EL (cell line): ENCODE measurements around the gene NAV2.
"Not testable (repeated sequence)": the region's sequence is repeated elsewhere in the genome, so short reads cannot be mapped to it uniquely, and the experiment has no call there.

Experiments used
- DNase-seq: peaks from one replicate; pipeline ENCODE4 v3.0.0-alpha.2; 2016

Gene NAV2

DNA sequence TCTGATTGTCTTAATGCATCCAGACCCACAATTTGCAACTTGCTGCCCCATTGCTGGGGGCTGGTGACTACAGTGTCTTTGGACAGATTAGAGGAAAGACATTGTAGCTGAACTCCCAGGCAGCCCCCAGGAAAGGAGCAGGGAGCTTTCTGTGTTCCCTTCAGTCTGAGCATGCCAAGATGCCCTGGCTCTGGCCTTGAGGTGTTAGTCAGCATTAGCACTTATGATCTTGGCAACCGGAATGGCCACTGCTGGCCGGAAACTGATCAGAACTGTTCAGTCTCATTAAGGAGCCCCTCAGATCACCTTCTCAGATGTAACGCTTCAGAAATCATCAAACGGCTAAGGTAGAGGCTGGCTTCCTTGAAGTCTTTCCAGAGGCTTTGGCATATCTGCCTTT is 195.2 kb downstream of the NAV2 start:
- DNase-seq, result no peak

DNA sequence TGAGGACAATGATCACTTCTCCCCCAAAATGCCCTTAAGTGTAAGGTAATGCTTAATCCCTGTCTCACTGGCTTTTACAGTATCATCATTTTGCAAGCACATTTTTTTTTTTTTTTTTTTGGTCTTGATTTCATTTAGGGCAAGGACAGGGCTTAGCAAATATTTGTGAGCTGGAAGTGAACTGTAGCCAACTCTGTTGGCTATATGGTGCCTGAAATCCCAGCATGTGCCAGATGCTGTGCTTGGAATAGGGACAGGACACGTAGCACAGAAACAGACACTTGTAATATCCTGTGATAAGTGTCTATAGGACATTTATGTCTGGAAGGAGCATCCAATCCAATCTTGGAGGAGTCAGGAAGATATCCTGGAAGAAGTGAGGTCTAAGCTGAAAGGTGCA is 198.3 kb downstream of the NAV2 start:
- DNase-seq, result no peak

DNA sequence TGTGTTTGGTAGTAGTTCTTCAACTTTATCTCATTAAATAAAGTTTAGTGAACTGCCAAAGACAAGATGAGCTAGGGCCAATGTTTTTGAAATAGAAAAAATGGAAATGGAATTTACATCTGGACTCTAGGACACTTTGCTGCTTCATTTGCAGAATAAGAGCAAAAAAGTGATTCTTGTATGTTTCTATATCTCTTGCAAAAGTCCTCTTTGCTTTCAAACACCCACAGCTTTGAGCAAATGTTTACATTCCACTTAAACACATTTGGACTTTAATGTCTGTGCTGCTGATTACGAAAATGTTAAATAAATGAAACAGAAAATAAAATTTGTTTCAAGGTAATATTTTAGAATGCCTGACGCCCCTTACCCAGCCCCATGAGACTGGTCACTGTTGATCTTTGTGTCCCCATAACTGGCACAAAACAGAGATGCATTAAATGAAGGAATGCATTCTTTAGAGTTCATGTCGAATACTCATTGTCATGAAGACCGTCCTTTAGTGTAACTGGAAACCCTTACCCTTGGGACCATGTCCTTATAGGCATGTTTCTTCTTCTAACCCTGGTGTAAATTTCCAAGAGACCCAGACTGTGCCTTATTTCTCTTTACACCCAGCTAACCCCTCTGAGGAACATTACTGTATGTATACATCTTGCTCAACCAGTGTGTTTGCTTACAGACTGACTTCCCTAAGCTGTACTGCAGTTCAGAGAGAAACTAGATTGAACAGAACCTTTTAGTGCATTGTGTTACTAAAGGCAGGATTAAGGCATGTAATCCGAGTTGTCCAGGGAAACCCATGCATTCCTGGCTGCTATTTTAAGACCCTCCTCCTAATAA is 199.7 kb downstream of the NAV2 start:
- DNase-seq, result no peak

- DNase-seq, result no peak
These were observed 200.6 kb downstream of the NAV2 start for GRCh38 chr11:19912958-19913892.

DNA sequence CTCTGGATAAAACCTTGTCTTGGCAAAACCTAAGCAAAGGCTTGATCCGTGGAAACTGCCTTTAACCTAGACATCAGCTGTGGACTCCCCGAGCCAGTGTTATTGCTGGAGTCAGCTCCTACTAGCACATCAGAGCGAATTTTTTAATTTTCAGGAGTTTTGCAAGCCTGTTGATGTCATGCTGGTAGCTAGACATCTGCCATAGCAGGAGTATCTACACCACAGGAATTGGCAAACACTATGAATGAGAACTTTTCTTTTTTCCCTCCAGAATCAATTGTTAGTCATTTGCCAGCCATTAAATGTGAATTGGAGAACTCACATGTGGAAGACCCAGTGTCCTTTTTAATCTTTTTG is 201.2 kb downstream of the NAV2 start:
- DNase-seq, result no peak

- no peak for DNase-seq
These were observed 203.2 kb downstream of the NAV2 start for GRCh38 chr11:19915808-19916207.

- no peak for DNase-seq
These were observed 204.4 kb downstream of the NAV2 start for GRCh38 chr11:19917069-19917468.

DNA sequence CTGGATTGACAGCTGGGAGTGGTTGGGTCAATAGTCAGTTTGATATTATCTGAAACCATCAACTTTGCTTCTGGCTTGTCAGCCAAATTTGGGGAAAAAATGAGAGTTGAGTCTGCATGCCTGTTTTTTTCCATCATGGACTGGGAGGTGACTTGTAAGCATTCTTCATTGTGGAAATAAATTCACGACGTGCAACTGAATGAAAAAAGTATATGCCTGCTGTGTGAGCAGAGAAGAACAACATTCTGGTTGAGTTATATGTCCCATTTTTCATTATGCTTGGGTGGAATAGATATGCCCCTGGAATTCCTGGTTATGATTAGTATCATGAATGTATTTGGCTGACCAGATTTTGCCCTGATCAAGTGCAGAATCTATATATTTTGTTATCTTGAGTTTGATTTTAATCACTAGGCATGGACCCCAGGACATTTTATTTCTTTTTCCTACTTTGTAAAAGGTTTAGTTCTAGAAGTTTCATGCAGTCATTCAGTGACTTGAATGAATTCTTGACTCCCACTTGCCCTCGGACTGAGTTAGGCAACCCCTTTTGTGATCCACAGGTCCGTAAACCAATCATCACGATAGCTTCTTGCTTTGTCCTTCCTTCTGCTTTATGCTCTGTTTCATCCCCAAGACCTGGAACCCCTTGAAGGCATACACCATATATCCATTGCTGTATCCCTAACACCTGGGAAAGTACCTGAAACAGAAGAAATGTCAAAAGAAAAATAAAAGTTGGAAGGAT is 205.8 kb downstream of the NAV2 start:
- no peak for DNase-seq

DNA sequence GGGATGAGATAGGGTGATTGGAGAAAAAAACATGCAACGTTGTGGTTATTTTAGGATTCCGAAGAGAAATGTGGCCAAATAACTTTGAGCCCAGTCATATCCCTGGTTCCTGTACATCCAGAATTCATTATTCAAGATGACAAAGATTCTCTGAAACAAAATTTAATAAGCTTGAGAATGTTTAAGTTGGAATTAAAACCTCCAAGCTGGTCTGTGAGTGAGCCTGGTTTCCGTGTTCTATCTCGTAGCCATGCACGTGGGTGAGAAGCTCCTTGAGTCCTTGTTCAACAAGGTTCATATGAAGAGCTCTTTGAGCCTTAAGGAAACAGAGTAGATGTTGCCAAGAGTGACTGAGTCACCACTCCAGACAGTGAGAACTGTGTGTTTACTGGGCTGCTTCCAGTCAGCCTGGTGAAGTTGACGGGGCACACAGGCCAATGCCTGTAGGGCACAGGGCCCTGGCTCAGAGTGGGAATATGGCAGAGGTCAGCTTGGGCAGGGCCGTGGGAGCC is 206.5 kb downstream of the NAV2 start:
- peak; percentile 97 for DNase-seq

DNA sequence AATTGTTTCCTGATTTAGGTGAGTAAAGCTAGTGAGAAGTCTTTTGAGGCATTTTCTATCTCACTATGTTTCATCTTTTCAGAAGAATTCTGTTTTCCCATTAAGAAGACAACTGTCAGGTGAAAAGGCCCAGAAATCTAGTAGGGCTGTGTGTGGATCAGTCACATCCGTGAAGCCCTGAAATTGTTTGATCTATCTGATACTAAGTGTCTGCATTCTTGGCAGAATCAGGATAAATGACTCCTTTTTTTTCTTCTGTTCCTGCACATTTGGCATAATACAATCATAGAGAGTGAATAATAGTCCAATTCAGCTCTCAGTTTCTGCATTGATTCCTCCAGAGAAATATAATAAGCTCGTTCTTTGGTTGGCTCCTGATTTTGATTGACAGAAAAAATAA is 208.3 kb downstream of the NAV2 start:
- no peak for DNase-seq

DNA sequence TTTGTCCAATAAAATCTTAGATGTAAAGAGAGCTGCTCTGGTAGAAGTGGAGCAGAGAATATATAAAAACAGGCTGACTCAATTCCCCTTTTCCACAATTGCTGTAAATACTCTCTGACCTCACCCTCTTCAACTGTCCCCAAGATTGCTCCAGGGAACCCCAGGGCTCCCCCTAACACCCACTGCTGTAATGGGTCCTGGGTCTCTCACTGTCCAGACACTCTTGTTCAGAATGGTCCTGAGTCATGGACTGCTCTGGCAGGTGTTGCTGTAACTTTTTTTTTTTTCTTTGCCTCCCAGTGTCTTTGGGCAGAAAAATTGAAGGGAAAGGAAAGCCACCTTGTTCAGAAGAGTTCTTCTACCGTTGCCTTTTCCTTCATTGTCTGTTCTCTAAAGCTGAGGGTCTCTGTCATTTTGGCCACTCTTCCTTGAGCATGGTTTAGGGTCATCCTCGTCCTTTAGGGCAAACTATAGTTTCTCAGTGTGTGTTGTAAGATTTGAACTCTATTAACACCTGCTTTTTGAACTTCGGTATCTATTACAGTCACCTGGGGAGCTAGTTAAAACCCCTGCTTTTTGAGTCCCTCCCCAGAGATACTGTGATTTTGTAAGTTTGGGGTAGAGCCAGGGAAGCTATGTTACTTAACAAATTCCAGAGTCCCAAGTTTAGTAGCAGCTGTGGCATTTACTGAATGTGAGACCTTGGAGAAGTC is 209.5 kb downstream of the NAV2 start:
- no peak for DNase-seq

DNA sequence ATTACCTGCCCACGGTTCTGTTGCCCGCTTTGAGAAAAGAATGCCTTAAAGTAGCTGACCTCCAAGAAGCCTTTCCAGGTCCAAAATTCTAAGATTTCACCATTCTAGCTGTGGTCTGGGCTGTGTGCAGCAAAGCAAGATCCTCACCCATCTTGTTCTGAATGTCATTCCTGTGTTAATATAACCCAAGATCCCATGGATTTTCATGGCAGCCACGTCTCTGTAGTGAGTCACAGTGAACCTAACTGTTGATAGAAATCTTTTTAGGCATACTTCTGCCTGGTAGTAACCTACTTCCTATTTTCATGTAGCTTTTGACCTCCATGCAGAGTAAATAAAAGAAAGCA is 210.0 kb downstream of the NAV2 start:
- peak; percentile 30 for DNase-seq

DNA sequence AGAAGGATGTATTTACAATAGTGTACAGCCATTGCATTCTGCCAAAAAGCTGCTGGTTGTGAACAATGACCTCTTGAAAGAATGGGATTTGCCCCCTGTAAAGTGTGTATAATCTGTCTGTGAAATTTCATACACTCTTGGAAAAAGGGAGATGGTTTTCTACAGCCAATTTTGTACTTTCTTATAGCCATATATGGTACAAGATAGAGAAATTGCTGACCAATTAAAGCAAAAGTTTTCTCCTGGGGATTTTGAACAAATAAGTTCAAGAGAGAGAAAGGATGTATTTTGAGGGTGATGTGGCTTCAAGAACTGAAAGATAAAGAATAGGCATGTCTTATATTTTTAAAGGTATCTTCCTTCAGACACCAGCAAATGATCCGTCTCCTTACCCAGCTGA is 211.0 kb downstream of the NAV2 start:
- DNase-seq, result no peak

DNA sequence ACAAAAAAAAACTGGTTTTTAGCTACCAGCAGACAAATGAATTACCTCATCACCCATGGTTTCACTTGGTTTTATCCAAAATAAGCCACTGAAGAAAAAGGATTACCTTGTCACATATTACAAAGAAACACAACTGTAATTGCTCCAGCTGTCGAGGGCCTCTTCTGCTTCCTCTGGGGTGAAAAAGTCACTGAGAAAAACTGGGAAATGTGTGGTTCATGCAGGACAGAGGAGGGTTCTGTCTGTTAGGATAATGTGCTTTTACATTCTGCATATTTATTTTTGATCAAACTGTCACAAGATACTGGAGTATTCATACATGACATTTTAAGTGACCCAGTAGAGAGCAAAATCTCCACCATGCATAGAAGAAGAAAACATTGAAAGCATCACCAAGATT is 211.7 kb downstream of the NAV2 start:
- DNase-seq, result no peak

DNA sequence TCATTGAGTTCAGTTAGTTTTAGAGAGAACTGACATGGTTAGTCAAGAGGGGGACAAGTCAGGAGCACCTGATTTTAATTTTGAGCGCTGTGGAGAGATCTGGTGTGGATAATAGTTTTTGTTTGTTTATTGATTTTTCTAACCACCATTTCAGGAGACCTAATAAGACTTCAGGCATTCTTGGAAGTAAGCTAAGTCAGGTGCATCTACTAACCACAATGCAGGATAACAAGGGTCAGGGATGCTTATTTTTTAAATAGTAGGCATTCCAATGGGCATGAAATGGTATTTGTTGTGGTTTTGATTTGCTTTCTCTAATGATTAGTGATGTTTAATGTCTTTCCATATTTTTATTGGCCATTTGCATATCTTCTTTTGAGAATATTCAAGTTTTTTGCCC is 212.1 kb downstream of the NAV2 start:
- DNase-seq, result no peak

DNA sequence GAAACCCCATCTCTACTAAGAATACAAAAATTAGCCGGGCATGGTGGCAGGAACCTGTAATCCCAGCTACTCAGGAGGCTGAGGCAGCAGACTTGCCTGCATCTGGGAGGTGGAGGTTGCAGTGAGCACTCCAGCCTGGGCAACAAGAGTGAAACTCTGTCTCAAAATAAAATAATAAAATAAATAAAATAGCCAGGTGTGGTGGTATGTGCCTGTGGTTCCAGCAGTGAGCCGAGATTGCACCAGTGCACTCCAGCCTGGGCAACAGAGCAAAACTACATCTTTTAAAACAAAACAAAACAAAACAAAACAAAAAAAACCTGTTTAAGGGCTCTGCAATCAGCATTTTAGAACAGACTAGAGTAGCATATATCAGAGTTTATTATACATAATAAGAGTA is 214.8 kb downstream of the NAV2 start:
- DNase-seq, result not testable (repeated sequence)

DNA sequence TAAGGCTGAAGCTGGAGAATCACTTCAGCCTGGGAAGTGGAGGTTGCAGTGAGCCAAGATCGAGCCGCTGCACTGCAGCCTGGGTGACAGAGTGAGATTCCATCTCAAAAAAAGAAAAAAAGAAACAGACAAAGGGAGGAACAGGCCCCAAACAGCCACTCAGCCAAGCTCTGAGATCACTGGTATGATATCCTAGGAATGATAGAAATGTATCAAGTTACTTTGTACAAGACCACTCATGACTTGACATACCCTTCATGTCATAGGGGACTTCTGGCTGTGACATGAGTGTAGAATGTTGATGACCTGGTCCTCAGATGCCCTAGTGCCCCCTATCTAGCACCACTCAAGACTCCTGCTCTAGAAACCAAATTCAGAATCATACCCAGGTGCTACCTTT is 216.5 kb downstream of the NAV2 start:
- peak; percentile 71 for DNase-seq

GRCh38 chr11:19929655-19930054 is 217.0 kb downstream of the NAV2 start:
- DNase-seq, result peak; percentile 78

DNA sequence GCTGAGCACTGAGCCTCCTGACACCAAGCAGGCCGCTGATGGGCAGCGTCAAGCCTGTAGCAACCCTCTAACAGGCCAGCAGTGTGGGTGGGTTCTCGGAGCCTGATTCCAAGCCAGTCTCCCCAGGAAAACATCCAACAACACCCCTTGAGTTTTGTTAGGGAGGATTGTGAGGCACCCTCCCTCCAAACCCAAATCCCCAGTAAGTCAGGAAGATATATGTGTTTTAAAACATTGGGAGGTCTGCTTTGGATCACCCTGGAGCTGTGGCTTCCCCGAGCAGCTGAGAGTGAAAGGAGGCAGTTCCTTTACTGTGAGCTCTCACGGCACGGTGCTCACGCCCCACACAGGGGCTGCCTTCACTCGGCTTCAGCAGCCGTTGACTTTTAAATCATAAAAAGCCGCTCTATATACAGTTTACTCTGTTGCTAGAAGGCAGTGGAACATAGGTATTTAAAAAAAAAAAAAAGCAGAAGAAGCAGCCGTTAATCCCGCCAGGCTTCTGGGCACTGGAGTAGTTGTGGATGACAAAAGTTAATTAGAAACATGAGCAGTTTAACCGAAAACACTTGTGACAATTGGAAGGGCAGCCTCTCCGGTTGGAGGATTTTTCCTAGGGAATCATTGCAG is 218.6 kb downstream of the NAV2 start:
- DNase-seq, result peak; percentile 24

DNA sequence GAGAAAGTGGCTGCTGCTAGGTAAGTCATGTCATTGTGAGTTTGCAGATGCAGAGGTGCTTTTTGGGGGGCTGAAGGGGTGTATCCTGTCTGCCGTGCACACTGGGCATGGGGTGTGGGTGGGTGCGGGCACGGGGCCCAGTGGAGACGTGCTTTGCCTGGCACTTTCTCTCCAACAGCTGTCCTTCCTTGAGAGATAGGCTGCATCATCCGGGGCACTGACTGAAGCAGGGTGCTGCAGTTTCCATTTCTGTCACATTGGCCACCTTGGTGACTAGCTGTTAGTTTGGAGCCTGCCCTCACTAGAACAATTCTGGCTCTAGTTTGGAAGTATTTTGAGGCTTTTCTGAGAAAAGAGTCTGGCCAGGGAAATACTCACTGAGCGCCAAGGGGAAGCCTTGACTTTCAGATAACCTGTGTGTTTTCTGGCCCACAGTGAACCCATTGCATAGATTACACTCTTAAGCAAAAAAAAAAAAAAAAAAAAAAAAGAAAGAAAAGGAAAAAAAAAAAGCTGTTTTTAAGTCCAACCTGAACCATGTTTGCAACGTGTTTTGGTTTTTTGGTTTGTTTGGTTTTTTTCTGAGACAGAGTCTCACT is 219.2 kb downstream of the NAV2 start:
- DNase-seq, result no peak

DNA sequence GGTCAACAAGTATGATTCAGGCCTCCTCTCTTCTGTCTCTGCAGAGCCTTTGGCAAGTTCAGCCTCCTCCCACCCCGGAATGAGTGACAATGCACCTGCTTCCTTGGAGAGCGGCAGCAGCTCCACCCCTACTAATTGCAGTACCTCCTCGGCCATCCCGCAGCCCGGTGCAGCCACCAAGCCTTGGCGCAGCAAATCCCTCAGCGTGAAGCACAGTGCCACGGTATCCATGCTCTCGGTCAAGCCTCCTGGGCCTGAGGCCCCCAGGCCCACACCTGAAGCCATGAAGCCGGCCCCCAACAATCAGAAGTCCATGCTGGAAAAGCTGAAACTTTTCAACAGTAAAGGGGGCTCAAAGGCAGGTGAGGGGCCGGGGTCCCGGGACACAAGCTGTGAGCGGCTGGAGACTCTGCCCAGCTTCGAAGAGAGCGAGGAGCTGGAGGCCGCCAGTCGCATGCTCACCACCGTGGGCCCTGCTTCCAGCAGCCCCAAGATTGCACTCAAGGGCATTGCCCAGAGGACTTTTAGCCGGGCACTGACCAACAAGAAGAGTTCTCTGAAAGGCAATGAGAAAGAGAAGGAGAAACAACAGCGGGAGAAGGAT is 220.6 kb downstream of the NAV2 start:
- no peak for DNase-seq
